ENCODE measurements around the gene SOWAHD. TPM values are rescaled to one million over a fixed set of nuclear protein-coding genes. Genes with fewer than 3 reads are reported as not detected.

The SOWAHD gene
- total RNA-seq, 1 donor from 2014 or later = 0.54 TPM

DNA sequence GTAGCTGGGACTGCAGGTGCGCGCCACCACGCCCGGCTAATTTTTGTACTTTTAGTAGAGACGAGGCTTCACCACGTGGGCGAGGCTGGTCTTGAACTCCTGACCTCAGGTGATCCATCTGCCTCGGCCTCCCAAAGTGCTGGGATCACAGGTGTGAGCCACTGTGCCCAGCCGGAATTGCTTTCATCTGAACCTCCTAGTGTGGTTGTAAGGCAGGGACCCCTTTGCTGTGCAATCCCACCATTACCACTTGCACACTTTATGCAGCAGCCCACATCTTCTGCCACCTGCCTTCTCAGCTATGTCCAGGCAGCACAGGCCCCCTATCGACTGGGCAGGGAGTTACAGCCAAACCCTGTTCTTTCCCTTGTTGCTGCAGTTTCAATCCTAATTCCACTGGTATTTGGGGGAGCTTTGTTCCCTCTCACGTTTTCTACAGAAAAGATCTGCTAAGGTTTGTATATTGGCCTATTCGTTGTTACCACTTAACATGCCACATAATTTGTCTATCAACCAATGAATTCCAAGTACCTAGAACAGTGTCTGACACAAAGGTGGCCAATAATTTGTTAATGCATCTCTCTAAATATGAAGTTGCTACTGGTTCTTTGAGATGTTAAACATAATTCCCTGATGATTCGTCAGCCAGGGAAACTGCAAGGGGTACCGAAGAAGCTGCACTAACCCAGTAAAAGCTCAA lies 26.5 kb downstream of the SOWAHD start:
- Mint-ChIP-seq H3K36me3 (ENCODE audit: low read depth, unreplicated experiment) (peaks cover 3% of the 10 kb centered on the region), H3K4me3 (ENCODE audit: unreplicated experiment) (no peak overlapping the region), H3K27me3 (ENCODE audit: low read depth, unreplicated experiment) (no peaks in the 10 kb centered on the region), H3K4me1 (ENCODE audit: low read depth, unreplicated experiment) (peaks cover 10% of the 10 kb centered on the region), H3K9me3 (ENCODE audit: unreplicated experiment) (no peaks in the 10 kb centered on the region), H3K27ac (ENCODE audit: unreplicated experiment) (no peak overlapping the region)
- DNase-seq (ENCODE audit: low read depth) (no peak), FAIRE-seq (peak; percentile 81)
- no peak for TF ChIP-seq EZH2 (IDR thresholded peaks at IDR 0.05; ENCODE audit: insufficient read depth, low read length)
- TF ChIP-seq, protein P1, sequence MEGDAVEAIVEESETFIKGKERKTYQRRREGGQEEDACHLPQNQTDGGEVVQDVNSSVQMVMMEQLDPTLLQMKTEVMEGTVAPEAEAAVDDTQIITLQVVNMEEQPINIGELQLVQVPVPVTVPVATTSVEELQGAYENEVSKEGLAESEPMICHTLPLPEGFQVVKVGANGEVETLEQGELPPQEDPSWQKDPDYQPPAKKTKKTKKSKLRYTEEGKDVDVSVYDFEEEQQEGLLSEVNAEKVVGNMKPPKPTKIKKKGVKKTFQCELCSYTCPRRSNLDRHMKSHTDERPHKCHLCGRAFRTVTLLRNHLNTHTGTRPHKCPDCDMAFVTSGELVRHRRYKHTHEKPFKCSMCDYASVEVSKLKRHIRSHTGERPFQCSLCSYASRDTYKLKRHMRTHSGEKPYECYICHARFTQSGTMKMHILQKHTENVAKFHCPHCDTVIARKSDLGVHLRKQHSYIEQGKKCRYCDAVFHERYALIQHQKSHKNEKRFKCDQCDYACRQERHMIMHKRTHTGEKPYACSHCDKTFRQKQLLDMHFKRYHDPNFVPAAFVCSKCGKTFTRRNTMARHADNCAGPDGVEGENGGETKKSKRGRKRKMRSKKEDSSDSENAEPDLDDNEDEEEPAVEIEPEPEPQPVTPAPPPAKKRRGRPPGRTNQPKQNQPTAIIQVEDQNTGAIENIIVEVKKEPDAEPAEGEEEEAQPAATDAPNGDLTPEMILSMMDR (IDR thresholded peaks at IDR 0.05; ENCODE audit: insufficient read depth, low read depth, low read length) = peak; percentile 37
- no peaks in the 10 kb centered on the region for H3K9me3 ChIP-seq (ENCODE audit: insufficient read depth, low read depth, low read length)
- H3K9ac ChIP-seq (ENCODE audit: low read length) = no peak overlapping the region
- H3K36me3 ChIP-seq (ENCODE audit: insufficient read depth, low read length) = peaks cover 23% of the 10 kb centered on the region
- no peak overlapping the region for H3K4me2 ChIP-seq (ENCODE audit: low read length)
- peaks cover 57% of the 10 kb centered on the region for H3K79me2 ChIP-seq (ENCODE audit: insufficient read depth, low read length)
- H3K4me1 ChIP-seq (ENCODE audit: insufficient read depth, low read length) = peaks cover 3% of the 10 kb centered on the region
- no peak overlapping the region for H3K27ac ChIP-seq (ENCODE audit: low read depth, low read length)
- H3K27me3 ChIP-seq (ENCODE audit: insufficient read depth, low read length) = no peaks in the 10 kb centered on the region
- no peak overlapping the region for H3K4me3 ChIP-seq (ENCODE audit: insufficient read depth, low read depth, low read length)
- peaks cover 70% of the 10 kb centered on the region for H4K20me1 ChIP-seq (ENCODE audit: insufficient read depth, low read length)
- H2AFZ ChIP-seq (ENCODE audit: low read depth, low read length) = no peak overlapping the region

DNA sequence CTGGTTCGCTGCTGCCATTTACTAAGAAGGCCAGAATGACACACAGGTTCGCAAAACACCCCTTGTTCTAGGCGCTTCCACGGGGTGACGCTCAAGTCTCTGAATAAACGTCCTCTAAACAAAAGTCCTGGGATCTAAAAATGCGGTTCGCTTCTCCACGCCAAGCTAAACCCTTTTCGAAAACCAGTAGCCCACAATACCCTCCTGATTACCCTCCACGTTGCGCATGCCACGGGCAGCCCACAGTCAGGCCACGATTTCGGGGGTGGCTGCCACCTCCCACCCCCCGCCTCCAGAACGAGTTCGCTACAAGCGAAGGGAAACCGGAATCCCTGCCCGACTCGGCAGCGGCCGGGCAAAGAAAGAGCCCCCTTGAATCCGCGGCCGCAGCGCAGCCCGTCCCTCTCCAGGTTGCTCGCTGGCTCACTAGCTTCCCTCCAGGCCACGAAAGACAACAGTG lies 32.6 kb downstream of the SOWAHD start:
- TF ChIP-seq EZH2 (IDR thresholded peaks at IDR 0.05; ENCODE audit: insufficient read depth, low read length) = no peak
- TF ChIP-seq, protein P1 (IDR thresholded peaks at IDR 0.05; ENCODE audit: insufficient read depth, low read depth, low read length) = peak; percentile 7
- Mint-ChIP-seq H3K27ac (ENCODE audit: unreplicated experiment) (peak overlapping the region; percentile 93), H3K4me1 (ENCODE audit: low read depth, unreplicated experiment) (peaks cover 10% of the 10 kb centered on the region), H3K4me3 (ENCODE audit: unreplicated experiment) (peak overlapping the region; percentile 96), H3K27me3 (ENCODE audit: low read depth, unreplicated experiment) (no peaks in the 10 kb centered on the region), H3K9me3 (ENCODE audit: unreplicated experiment) (no peaks in the 10 kb centered on the region), H3K36me3 (ENCODE audit: low read depth, unreplicated experiment) (peaks cover 3% of the 10 kb centered on the region)
- H4K20me1 ChIP-seq (ENCODE audit: insufficient read depth, low read length) = peaks cover 50% of the 10 kb centered on the region
- H3K27me3 ChIP-seq (ENCODE audit: insufficient read depth, low read length) = no peaks in the 10 kb centered on the region
- peak overlapping the region; percentile 94 for H3K4me3 ChIP-seq (ENCODE audit: insufficient read depth, low read depth, low read length)
- DNase-seq (ENCODE audit: low read depth) = peak; percentile 10
- H3K4me1 ChIP-seq (ENCODE audit: insufficient read depth, low read length) = peaks cover 3% of the 10 kb centered on the region
- peaks cover 15% of the 10 kb centered on the region for H3K36me3 ChIP-seq (ENCODE audit: insufficient read depth, low read length)
- peaks cover 52% of the 10 kb centered on the region for H3K79me2 ChIP-seq (ENCODE audit: insufficient read depth, low read length)
- H3K27ac ChIP-seq (ENCODE audit: low read depth, low read length) = peak overlapping the region; percentile 86
- FAIRE-seq = no peak
- peak overlapping the region; percentile 76 for H2AFZ ChIP-seq (ENCODE audit: low read depth, low read length)
- peak overlapping the region; percentile 99 for H3K9ac ChIP-seq (ENCODE audit: low read length)
- H3K4me2 ChIP-seq (ENCODE audit: low read length) = peak overlapping the region; percentile 97
- H3K9me3 ChIP-seq (ENCODE audit: insufficient read depth, low read depth, low read length) = no peaks in the 10 kb centered on the region

Measured in astrocyte (in vitro differentiated cells and primary cell).